Mammary epithelial cell (primary cell): ENCODE measurements around the gene RNU7-1.

Experiments used
- EZH2 ChIP-seq: IDR thresholded peaks from 2 replicates; pipeline ENCODE4 v1.6.1; 2012; ENCODE audit warnings: low read length, inconsistent platforms, borderline replicate concordance
- TF ChIP-seq, protein P1 (sequence below), 2 donors: IDR thresholded peaks in 1 of 2; conservative IDR thresholded peaks in 1 of 2; 2 replicates each; pipeline ENCODE4 v1.5.1; 2011 to 2012; ENCODE audit warnings: inconsistent platforms in 2 of 2, low read length in 2 of 2, mild to moderate bottlenecking in 2 of 2, control low read depth in 1 of 2, low read depth in 1 of 2; ENCODE audit not compliant: insufficient read depth in 1 of 2; ENCODE audit errors: extremely low read depth in 1 of 2

DNA sequence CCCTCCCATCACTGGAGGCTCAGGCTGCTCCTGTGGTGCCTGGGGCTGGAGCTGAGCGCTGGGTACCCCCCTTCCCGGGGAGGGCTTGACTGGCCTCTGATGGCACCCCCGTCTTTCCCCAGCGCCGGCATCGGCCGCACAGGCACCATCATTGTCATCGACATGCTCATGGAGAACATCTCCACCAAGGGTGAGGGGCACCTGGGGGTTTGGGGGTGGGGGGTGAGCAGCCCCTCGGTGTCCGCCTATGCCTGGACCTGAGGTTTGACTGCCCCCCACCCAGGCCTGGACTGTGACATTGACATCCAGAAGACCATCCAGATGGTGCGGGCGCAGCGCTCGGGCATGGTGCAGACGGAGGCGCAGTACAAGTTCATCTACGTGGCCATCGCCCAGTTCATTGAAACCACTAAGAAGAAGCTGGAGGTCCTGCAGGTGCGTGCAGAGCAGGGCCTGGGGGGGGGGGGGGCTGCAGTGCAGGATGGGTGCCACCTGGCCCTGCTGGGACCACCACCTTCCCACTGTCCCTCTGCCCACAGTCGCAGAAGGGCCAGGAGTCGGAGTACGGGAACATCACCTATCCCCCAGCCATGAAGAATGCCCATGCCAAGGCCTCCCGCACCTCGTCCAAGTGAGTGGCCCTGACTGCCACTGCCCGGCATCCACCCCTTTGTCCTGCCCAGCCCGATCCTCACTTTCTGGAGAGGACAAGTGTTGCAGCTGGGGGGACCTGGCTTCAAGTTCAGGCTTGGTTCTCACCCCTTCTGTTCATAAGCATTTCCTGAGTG lies 16.4 kb downstream of the RNU7-1 start:
- no peak for TF ChIP-seq EZH2
- TF ChIP-seq, protein P1, sequence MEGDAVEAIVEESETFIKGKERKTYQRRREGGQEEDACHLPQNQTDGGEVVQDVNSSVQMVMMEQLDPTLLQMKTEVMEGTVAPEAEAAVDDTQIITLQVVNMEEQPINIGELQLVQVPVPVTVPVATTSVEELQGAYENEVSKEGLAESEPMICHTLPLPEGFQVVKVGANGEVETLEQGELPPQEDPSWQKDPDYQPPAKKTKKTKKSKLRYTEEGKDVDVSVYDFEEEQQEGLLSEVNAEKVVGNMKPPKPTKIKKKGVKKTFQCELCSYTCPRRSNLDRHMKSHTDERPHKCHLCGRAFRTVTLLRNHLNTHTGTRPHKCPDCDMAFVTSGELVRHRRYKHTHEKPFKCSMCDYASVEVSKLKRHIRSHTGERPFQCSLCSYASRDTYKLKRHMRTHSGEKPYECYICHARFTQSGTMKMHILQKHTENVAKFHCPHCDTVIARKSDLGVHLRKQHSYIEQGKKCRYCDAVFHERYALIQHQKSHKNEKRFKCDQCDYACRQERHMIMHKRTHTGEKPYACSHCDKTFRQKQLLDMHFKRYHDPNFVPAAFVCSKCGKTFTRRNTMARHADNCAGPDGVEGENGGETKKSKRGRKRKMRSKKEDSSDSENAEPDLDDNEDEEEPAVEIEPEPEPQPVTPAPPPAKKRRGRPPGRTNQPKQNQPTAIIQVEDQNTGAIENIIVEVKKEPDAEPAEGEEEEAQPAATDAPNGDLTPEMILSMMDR (conservative IDR thresholded peaks at IDR 0.05 in 1 of 2, IDR thresholded peaks at IDR 0.05 in 1 of 2; ENCODE audit: extremely low read depth in 1 of 2, insufficient read depth in 1 of 2, low read depth in 1 of 2, low read length in 2 of 2), result no peak
